ENCODE measurements around the gene CBARP.

Gene CBARP, protein sequence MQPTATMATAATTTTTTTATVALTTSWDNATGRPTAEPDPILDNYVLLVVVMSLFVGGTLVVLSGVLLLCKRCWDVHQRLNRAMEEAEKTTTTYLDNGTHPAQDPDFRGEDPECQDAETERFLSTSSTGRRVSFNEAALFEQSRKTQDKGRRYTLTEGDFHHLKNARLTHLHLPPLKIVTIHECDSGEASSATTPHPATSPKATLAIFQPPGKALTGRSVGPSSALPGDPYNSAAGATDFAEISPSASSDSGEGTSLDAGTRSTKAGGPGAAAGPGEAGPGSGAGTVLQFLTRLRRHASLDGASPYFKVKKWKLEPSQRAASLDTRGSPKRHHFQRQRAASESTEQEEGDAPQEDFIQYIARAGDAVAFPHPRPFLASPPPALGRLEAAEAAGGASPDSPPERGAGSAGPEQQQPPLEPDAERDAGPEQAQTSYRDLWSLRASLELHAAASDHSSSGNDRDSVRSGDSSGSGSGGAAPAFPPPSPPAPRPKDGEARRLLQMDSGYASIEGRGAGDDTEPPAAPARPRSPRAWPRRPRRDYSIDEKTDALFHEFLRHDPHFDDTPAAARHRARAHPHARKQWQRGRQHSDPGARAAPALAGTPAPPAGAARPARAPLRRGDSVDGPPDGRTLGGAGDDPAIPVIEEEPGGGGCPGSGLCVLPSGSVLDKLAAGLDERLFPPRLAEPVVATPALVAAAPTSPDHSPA

DNA sequence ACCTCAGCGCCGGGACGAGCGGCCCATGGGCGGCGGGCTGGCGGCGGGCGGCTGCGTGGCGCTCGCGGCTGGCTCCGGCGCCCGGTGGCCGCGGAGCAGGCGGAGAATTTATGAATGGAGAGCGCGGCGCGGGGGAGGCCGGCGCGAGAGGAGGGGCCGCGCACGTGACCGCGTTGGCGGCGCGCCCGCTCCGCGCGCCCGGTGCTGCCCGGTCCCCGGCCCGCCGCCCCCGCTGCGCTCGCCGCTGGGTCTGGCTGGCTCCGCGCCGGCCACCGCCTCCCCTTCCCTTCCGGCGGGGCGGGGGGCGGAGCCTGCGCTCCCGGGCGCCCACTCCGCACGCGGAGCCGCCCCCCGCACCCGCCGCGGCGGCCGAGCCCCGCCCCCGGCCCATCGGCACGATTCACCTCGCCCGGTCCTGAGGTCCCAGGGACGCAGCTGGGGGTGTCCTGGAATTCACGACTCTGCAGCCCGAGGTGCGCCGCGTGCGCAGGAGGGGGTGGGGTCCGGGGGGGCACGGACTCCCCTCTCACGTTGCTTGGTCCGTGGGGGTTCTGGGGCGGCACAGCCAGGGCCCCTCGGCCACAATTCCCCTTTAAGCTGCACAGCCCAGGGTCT, at the start of gene CBARP:
CBARP (minus strand) TSS at position 252 of the 615 bp plus-strand sequence. CDS start 1,905 bp downstream, outside the sequence.
- DNase-seq (ENCODE audit: low spot score), result no peak

DNA sequence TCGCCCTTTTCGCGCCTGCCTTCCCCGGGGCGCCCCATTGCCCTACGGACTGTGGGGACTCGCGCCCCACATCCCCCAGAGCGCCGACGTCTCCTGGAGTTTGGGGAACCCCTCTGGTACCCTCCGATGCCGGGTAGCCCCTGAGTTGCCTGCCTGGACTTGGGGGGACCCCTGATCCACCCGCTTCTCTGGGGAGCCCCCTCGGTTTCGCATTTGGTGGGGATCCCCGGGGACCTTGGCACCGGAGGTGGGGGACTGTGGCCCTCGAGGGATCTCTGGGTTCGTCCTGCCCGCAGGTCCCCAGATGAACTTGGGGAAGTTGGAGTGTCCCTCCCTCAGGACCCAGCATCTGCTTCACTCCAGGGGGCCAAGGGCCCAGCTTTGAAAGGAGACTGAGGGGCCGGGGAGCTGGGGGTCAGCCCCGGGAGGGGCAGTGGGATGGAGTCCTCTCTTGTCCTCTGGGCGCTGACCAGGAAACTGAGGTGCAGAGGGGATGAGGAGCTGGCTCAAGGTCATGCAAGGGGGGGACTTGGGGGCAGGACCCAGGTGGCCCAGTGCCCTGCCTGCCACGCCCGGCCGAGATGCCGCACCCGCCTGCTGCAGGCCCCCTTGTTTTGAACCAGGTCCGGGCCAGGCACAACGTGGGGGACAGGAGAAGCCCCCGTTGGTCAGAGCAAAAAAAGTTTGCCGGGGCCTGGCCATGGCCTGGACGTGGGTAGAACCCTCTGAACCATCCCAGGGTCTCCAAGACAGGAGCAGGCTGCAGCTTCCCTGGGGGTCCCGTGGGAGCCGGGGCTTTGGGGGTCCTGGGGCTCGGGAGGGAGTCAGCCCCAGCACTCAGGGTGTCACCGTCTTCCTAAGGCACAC, 48.9 kb upstream of the CBARP start:
- DNase-seq (ENCODE audit: low spot score), result no peak

DNA sequence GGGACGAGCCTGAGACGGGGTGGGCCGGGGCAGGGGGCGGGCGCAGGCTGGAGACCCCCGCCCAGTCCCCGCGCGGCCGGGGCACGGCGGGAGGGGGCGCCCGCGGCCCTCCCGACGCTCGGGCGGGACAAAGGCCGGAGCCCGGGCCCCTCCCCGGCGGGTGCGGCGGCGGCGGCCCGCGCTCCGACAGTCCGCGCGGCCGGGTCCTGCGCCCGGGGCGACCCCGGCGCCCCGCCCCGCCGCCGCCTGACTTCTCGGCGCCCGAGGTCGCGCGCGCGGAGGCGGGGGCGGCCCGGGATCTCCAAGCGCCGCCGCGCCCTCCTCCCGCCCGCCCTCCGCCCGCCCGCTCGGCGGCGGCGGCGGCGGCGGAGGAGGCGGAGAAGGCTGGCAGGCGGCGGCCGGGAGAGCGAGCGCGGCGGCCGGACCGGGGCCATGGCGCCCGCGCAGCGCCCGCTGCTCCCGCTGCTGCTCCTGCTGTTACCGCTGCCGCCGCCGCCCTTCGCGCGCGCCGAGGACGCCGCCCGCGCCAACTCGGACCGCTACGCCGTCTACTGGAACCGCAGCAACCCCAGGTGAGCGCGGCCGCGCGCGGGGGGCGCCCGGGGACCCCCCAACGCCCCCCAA, 48.0 kb upstream of the CBARP start, which contains the start of gene EFNA2:
EFNA2 (plus strand) TSS at position 137 of the 624 bp plus-strand sequence; CDS start at position 433, 296 bp downstream.
- no peak for DNase-seq (ENCODE audit: low spot score)

DNA sequence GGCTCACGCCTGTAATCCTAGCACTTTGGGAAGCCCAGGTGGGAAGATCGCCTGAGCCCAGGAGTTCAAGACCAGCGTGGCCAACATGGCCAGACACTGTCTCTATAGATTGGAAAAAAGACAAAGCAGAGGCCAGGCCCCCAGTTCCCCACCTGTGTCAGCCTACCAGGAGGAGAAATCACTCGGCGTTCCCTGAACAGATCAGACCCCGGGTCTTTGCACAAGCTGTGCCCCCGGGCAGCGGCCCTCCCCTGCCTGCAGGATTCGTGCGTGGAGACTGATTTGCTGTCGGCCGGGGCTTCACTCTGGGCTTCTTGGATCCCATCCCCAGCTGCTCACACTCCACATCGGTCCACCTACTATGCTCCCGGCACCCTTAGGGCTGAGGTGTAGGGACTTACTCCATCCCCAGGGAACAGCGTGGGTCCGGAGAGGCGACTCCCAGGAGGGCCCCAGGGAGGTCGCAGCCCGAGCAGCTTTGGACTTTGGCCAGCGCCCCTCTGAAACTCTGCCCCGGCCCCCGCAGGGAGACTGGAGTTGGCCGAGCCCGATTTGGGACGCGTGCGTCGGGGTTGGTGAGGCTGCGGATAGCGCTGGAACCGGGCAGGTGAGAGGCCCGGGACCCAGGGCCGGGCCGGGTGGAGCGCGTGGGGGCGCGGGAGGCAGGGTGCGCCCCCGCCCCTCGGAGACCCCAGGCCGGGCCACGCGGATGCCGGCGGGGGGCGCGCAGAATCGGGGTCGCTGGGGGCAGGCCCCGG, 47.4 kb upstream of the CBARP start:
- DNase-seq (ENCODE audit: low spot score), result no peak

DNA sequence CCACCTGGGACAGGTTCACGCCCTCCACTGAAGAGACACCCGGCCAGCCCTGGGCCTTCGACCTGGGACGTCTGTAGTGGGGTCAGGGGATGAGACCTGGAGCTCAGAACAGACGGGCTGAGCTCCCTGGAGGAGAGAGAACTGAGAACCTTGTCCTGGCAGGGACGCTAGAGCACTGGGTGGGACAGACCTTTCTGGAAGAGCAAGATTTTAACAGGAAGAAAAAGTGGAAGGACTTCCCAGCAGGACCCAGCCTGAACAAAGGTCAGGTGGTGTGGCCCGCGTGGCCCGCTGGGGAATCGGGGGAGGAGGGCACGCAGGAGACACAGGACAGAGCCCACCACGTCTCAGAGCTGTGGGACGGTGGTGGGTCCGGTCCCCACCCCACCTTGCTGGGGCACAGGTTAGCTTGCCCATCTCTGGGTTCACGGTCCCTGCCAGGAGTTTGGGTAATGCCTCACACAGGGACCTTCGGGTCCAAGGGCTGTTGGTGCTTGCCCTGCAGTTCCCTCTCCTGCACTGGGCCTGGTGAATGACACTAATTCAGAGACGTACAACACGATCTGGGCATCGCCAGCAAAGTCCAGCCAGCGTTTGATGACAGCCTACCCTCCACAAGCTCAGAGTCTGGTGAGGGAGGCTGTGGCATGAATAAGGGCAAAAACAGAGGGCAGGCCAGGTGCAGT, 46.6 kb upstream of the CBARP start:
- no peak for DNase-seq (ENCODE audit: low spot score)

DNA sequence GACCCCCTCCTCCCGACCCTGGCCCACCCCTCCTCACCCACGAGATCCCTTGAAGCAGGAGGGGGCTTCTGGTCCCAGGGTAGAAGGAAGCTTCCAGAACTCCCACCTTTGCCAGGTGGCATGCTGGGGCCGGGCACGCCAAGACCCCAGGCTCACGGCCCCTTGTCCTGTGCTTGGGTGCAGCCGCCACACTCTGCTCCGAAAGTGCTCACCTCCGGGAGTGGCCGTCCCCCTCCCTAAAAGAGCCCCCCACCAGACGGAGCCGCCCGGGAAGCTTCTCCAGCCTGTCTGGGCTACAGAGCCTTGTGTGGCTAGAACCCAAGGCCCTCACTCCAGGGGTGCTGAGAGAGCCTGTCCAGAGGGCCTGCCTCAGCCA, 46.1 kb upstream of the CBARP start:
- no peak for DNase-seq (ENCODE audit: low spot score)

DNA sequence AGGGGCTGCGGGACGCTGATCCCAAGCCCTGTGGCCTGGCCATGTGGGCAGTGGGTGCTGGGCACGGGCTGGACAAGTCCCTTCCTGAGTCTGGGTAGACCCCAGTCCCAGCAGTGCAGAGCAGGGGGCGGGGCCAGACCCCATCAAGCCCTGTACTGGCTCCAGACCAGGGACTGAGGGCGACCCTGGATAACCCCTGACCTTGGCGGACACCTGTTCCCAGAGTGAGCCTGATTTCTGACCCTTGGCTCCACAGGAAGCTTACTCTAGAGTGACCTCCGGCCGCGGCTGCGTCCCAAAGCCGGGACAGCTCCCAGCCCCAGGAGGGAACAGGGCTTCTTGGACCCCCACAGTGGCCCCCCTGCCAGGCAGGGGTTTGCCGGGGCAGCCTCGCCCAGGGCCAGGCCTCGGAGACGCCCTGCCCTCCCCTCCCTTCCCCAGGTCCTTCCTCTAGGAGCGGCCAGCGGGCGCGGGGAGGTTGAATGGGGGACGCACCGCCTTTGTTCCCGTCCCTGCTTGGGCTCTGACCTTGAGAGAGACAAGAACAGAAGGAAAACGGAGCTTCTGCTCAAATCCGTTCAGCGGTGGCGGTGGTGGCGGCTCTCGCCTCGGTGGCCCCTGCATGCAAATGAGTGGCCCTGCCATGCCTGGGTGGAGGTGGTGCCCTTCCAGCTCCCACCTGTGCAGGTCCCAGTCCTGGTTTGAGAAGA, 45.6 kb upstream of the CBARP start:
- DNase-seq (ENCODE audit: low spot score), result no peak

DNA sequence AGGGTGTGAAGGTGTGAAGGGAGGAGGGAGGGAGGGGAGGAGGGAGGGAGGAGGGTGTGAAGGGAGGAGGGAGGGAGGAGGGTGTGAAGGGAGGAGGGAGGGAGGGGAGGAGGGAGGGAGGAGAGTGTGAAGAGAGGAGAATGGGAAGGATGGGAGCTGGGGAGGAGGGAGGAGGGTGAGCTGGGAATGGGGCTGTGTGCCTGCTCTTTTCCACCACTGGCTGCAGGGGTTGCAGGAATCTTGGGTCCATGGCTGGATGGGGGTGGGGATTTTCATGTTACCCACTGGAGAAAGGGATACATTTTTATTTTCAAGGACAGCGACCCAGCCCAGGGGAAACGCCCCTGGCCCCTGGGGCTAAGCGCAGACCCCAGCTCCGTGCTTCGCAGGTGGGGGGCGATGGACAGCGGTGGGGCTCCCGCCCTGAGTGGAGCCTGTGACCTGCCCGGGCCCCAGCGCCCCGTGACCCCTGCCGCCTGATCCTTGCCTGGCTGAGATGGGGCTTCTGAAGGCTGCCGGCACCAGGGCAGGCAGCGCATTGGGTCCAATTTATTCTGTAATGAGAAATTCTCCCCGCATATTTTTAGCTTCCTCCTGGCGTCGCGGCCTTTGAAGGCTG, 44.9 kb upstream of the CBARP start:
- no peak for DNase-seq (ENCODE audit: low spot score)

DNA sequence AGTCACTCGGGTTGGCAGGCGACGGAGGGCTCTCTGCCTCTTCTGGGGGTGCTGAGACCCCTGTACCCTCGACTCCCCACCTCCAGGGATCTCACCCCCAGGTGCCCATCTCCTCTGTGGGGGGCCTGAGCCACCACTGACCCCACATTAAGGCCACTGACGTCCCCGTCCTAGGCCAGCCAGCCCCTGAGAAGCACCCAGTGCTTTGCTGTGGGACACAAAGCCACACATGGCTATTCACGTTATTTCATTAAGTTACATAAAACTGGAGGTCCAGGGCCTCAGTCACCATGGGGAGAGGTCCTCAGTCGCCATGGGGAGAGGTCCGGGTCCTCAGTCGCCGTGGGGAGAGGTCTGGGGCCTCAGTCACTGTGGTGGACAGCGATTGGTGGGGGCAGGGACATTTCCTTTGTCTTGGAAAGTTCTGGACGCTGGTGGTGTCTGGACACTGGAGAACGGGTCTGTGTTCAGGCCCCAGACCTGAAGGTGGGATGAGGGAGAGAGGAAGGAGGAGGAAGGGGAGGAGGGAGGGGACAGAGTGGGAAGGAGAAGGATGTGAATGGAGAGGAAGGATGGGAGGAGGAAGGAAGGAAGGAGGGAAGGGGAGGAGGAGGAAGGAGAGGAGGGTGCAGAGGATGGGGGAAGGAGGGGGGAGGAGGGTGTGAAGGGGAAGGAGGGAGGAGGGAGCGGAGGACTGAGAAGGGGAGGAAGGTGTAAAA, 43.9 kb upstream of the CBARP start:
- DNase-seq (ENCODE audit: low spot score), result no peak

DNA sequence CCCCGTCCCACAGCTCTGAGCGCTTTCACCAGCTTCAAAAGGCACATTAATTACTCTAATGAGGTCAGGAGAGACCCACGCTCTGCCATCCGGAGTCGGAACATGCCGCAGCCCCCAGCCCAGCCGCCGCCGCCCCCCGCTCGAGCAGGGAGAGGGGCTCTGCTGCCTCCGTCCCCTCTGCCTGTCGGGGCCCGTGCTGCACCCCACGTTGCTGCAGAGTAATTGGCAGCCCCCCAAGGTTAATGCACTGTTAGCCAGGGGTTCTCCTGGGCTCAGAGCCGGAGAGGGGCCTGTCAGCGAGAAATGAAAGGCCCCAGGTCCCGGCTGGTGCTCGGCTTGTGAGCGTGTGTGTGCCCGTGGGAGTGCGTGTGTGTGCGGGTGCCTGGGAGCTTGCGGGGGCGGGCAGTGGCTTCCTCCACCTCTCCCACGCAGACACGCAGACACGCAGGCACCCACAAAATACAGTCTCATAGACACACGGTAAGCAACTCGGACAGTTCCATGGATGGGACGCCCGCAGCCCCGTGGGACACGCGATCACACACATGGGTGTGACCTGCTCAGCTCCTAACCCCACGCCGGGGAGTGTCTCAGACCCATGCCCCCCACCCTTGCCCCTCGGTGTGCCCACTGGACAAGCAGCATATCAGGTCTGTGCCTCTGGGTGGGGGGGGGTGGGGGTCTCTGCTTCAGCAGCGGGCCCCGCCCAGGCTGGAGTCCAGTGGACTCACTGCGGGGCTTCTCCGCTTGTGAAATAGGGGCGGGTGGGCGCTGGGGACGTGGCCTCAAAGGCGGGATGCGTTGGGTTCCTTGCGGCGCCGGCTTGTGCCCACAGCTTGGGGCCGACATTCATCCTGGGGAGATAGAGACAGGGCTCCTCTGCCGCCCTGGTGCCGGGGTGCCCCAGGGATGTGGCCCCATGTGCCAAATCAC, 43.1 kb upstream of the CBARP start:
- no peak for DNase-seq (ENCODE audit: low spot score)

DNA sequence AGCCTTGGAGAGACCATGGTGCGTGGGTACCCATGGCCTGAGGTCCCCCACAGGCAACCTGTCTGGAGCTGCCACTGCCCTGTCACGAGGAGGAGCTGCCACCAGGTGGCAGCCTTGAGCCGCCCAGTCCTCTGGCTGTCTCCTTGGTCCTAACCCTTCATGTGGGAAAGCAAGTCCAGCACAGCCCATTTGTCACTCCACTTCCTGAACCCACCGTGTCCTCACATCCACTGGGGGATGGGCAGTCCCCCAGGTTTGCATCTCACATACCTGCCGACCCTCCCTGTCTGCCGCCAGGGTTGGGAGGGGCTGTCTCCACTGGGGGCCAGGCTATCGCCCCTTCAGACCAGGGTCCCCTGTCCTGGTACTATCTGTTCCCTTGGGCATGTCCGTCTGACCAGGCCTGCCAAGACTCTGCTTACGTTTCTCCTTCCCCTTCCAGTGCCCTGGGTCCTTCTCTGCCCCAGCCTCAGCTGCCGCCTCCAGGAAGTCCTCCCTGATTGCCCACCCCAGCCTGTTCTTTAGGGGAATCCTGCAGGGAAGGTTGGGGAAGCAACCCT, 42.1 kb upstream of the CBARP start:
- DNase-seq (ENCODE audit: low spot score), result peak; percentile 78

DNA sequence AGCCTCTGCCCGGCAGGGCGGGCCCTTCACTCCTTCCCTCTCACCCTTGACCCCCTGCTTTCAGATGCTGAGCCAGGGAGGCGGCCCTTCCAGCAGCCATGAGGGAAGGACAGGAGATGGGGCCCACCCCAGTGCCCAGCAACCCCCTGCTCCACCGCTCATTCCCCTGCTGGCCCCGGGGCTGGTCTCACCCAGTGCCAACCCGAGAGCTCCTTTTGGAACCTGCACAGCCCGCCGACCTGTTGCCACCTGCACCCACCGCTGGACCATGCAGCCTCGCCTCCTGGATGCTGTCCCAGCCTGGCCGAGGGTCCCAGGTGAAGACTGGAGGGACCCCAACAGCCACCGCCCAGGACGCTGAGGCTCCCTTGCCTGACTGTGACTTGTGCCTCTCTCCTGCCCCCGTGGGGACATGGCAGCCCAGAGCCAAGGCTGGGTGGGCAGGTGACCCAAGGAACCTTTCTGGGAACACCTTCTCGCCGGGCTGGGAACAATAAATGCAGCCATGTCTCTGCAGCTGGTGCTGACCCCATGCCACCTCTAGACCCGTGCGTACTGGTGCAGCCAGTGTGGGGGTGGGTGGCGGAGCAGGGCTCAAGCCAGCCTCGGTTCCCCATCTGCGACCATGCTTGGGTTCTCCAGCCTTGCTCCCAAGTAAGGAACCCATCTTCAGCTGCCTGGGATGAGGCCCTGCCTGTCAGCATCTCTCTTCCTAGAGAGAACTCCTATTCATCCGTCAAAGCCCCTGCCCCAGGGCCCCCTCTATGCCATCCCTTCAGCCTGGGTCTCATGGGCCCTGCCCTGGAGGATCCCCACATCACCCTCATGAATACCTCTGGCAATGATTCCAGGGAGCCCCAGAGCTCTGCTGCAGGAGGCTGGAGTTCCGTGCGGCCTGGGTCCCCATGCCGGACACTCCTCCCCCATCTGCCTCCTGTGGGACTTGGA, 41.2 kb upstream of the CBARP start:
- DNase-seq (ENCODE audit: low spot score), result no peak

DNA sequence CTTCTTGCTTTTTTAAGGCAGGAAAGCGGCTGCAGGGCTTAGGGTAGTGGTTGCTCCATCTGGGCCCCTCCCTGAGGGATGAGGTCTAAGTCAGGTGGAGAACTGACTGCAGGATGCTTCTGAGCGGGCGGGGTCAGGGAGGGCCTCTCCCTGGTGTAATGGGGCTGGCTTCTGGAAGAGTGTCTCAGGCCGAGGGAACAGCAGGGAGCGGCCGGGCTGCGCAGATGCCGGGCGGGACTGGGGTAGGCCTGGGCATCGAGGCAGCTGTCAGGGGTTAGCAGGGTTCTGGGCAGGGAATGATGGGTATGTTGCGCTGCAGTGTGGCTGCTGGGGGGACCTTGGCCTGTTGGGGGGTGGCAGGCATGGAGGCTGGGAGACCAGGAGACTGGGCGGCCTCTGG, 40.3 kb upstream of the CBARP start:
- DNase-seq (ENCODE audit: low spot score), result no peak

DNA sequence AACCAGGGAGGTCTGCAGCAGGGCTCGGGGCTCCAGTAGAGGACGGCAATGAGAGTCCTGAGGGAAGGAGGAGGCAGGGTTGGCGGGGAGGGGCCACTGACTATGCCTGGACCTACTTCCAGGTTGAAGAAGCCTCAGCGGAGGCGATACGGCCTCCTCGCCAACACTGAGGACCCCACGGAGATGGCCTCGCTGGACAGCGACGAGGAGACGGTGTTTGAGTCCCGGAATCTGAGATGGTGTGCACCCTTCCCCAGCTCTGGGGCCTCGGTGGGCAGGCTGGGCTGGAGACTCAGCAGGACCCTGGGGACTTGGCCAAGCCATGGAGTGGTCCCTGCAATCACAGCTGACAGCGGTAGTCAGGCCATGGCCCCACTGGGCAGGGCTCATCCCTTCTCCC, 39.3 kb upstream of the CBARP start:
- no peak for DNase-seq (ENCODE audit: low spot score)

DNA sequence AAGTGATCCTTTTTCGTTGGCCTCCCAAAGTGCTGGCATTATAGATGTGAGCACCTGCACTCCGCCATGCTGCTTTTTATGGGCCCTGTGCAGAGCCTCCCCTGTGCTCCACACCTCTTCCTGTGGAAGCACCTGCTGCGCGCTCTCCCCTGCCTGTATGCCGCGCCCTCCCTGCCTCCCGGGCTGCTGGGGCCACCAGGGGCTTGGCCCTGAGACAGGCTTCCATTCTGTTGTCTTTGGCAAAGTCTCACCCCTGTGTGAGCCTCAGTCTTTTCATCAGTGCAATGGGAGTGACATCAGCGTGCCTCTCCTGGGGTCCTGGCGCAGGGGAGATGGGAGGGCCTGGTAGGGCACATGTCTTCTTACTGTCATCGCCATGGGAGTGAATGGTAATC, 38.8 kb upstream of the CBARP start:
- DNase-seq (ENCODE audit: low spot score), result no peak

Data from COLO829 (cell line).